ENCODE measurements around the gene ONECUT3.

GRCh38 chr19:1819341-1820255, 66.3 kb downstream of the ONECUT3 start:
- TF ChIP-seq CTCF (IDR thresholded peaks at IDR 0.05) (no peak), POLR2A (IDR thresholded peaks at IDR 0.05) (no peak)

Measured in lower leg skin (tissue), 3 donors.